ENCODE measurements around the gene MN1.

- TF ChIP-seq SUZ12 (IDR thresholded peaks at IDR 0.05; ENCODE audit: extremely low read depth, insufficient read depth, insufficient read length) (no peak), ZNF274 (IDR thresholded peaks at IDR 0.05; ENCODE audit: low read depth, low read length) (no peak), YY1 (IDR thresholded peaks at IDR 0.05; ENCODE audit: insufficient read depth, insufficient read length) (no peak)
Observed at GRCh38 chr22:27726331-27726685, 75.2 kb downstream of the MN1 start.
